Activated CD4-positive, alpha-beta T cell treated with anti-CD3 and anti-CD28 coated beads, Interleukin-2, Interleukin-4, amounts not matched to agents 100 ng/mL and 50 ng/mL, durations not matched to agents 16 hours and 8 hours (primary cell): ENCODE data around the gene HRAS.
A peak's percentile ranks its signal among the peaks of the same experiment; 100 is the strongest.

ENCODE experiments used
- DNase-seq: peaks from one replicate; pipeline ENCODE4 v3.0.0-alpha.2; 2020; ENCODE audit warnings: low spot score

The HRAS gene

GRCh38 chr11:507727-508515 lies 27.5 kb downstream of the HRAS start:
- no peak for DNase-seq

- peak; percentile 99 for DNase-seq
These were observed 28.2 kb downstream of the HRAS start, which contains the start of gene RNH1 for GRCh38 chr11:506995-507726. TSS of gene RNH1 (minus strand) at chr11:507242. CDS start at chr11:502162, 5,080 bp downstream.

GRCh38 chr11:506238-506994 lies 29.0 kb downstream of the HRAS start:
- peak; percentile 97 for DNase-seq

GRCh38 chr11:504994-505344 lies 30.4 kb downstream of the HRAS start:
- no peak for DNase-seq

- no peak for DNase-seq
These were observed 31.1 kb downstream of the HRAS start for GRCh38 chr11:504053-504993.

- DNase-seq: peak; percentile 66
These were observed 32.0 kb downstream of the HRAS start for GRCh38 chr11:503179-503981.

- no peak for DNase-seq
These were observed 32.8 kb downstream of the HRAS start for GRCh38 chr11:502288-503178.

- no peak for DNase-seq
These were observed 33.6 kb downstream of the HRAS start for GRCh38 chr11:501683-502287.

- no peak for DNase-seq
These were observed 34.2 kb downstream of the HRAS start for GRCh38 chr11:501001-501682.

- DNase-seq: no peak
These were observed 35.9 kb downstream of the HRAS start for GRCh38 chr11:499201-500076.

- DNase-seq: no peak
These were observed 36.8 kb downstream of the HRAS start for GRCh38 chr11:498297-499181.

GRCh38 chr11:497565-498296 lies 37.6 kb downstream of the HRAS start:
- no peak for DNase-seq

GRCh38 chr11:496834-497564 lies 38.4 kb downstream of the HRAS start:
- DNase-seq: no peak

GRCh38 chr11:495537-495931 lies 39.8 kb downstream of the HRAS start:
- DNase-seq: no peak
